ENCODE measurements around the gene ARSJ. TPM values are rescaled to one million over a fixed set of nuclear protein-coding genes. Genes with fewer than 3 reads are reported as not detected.

ARSJ gene
- total RNA-seq (1 to 10 TPM; 4.6 to 8.7 (median 5.9) TPM), polyA plus RNA-seq (1.8 TPM)
- long read RNA-seq, donor 1, full-length matches to known transcripts = 7 of 14 reads
- long read RNA-seq, donor 1, partial matches to known transcripts = 0 of 14 reads
- long read RNA-seq, donor 1, other reads (novel, unspliced or antisense) = 7 of 14 reads
- long read RNA-seq, donor 2, full-length matches to known transcripts = 2 of 5 reads
- long read RNA-seq, donor 2, partial matches to known transcripts = 0 of 5 reads
- long read RNA-seq, donor 2, other reads (novel, unspliced or antisense) = 3 of 5 reads
- long read RNA-seq, donor 3, full-length matches to known transcripts = 22 of 40 reads
- long read RNA-seq, donor 3, partial matches to known transcripts = 1 of 40 reads
- long read RNA-seq, donor 3, other reads (novel, unspliced or antisense) = 17 of 40 reads
- long read RNA-seq, donor 4, full-length matches to known transcripts = 2 of 5 reads
- long read RNA-seq, donor 4, partial matches to known transcripts = 0 of 5 reads
- long read RNA-seq, donor 4, other reads (novel, unspliced or antisense) = 3 of 5 reads

GRCh38 chr4:113979148-113979904 is at the start of gene ARSJ:
Gene ARSJ, minus strand, starts transcription at chr4:113979647. Its CDS starts 813 bp downstream, at chr4:113978834.
- no peaks in the 10 kb centered on the region for H3K27me3 ChIP-seq (ENCODE audit: control insufficient read depth, insufficient read depth)
- under 1% methylated on average over 50 of the region's 50 CpGs for WGBS
- ATAC-seq (peak; percentile 82 to 87), DNase-seq (peak; percentile 72 to 83 (median 83))
- peak within 1 kb of the TSS; percentile 81 for H3K27ac ChIP-seq (ENCODE audit: low read length)
- no peaks in the 10 kb centered on the region for H3K9me3 ChIP-seq (ENCODE audit: control insufficient read depth, low read length)
- H3K4me3 ChIP-seq (ENCODE audit: low read length) = peak within 1 kb of the TSS; percentile 88
- intact Hi-C loops (cut with DNase I) = no loop called here
- no peaks in the 10 kb centered on the region for H3K4me1 ChIP-seq (ENCODE audit: control insufficient read depth, insufficient read depth, low read length)

- Histone ChIP-seq H3K9me3 (ENCODE audit: control insufficient read depth, low read length) (no peaks in the 10 kb centered on the region), H3K4me3 (ENCODE audit: low read length) (no peak overlapping the region), H3K4me1 (ENCODE audit: control insufficient read depth, insufficient read depth, low read length) (no peaks in the 10 kb centered on the region), H3K27me3 (ENCODE audit: control insufficient read depth, insufficient read depth) (no peaks in the 10 kb centered on the region), H3K27ac (ENCODE audit: low read length) (no peak overlapping the region)
- intact Hi-C loops (cut with DNase I) = no loop called here
- ATAC-seq = no peak
- no peak for DNase-seq
These were observed 48.6 kb upstream of the ARSJ start for GRCh38 chr4:114028071-114028470.

- no peak overlapping the region for H3K4me3 ChIP-seq (ENCODE audit: low read length)
- no peaks in the 10 kb centered on the region for H3K4me1 ChIP-seq (ENCODE audit: control insufficient read depth, insufficient read depth, low read length)
- H3K9me3 ChIP-seq (ENCODE audit: control insufficient read depth, low read length) = no peaks in the 10 kb centered on the region
- no peaks in the 10 kb centered on the region for H3K27me3 ChIP-seq (ENCODE audit: control insufficient read depth, insufficient read depth)
- intact Hi-C loops (cut with DNase I) = no loop called here
- ATAC-seq (no peak), DNase-seq (no peak)
- no peak overlapping the region for H3K27ac ChIP-seq (ENCODE audit: low read length)
These were observed 48.1 kb upstream of the ARSJ start for GRCh38 chr4:114027596-114027995.

- Histone ChIP-seq H3K9me3 (ENCODE audit: control insufficient read depth, low read length) (no peaks in the 10 kb centered on the region), H3K27me3 (ENCODE audit: control insufficient read depth, insufficient read depth) (no peaks in the 10 kb centered on the region), H3K4me1 (ENCODE audit: control insufficient read depth, insufficient read depth, low read length) (no peaks in the 10 kb centered on the region), H3K27ac (ENCODE audit: low read length) (no peak overlapping the region), H3K4me3 (ENCODE audit: low read length) (no peak overlapping the region)
- intact Hi-C loops (cut with DNase I) = no loop called here
- 87% methylated on average over 3 of the region's 3 CpGs for WGBS
- DNase-seq = no peak
- ATAC-seq = no peak
These were observed 47.0 kb upstream of the ARSJ start for GRCh38 chr4:114026447-114026846.

- DNase-seq = no peak
- ATAC-seq = no peak
- Histone ChIP-seq H3K4me3 (ENCODE audit: low read length) (no peak overlapping the region), H3K27me3 (ENCODE audit: control insufficient read depth, insufficient read depth) (no peaks in the 10 kb centered on the region), H3K9me3 (ENCODE audit: control insufficient read depth, low read length) (no peaks in the 10 kb centered on the region), H3K4me1 (ENCODE audit: control insufficient read depth, insufficient read depth, low read length) (no peaks in the 10 kb centered on the region), H3K27ac (ENCODE audit: low read length) (no peak overlapping the region)
- WGBS = 84% methylated on average over 5 of the region's 5 CpGs
- intact Hi-C loops (cut with DNase I) = no loop called here
These were observed 45.8 kb upstream of the ARSJ start for GRCh38 chr4:114025176-114025777.

- 84% methylated on average over 3 of the region's 3 CpGs for WGBS
- DNase-seq (no peak), ATAC-seq (no peak)
- intact Hi-C loops (cut with DNase I) = no loop called here
- H3K4me1 ChIP-seq (ENCODE audit: control insufficient read depth, insufficient read depth, low read length) = no peaks in the 10 kb centered on the region
- H3K27me3 ChIP-seq (ENCODE audit: control insufficient read depth, insufficient read depth) = no peaks in the 10 kb centered on the region
- H3K4me3 ChIP-seq (ENCODE audit: low read length) = no peak overlapping the region
- H3K9me3 ChIP-seq (ENCODE audit: control insufficient read depth, low read length) = no peaks in the 10 kb centered on the region
- H3K27ac ChIP-seq (ENCODE audit: low read length) = no peak overlapping the region
These were observed 42.0 kb upstream of the ARSJ start for GRCh38 chr4:114021451-114021850.

GRCh38 chr4:114019969-114020358 is 40.5 kb upstream of the ARSJ start:
- H3K4me1 ChIP-seq (ENCODE audit: control insufficient read depth, insufficient read depth, low read length) = no peaks in the 10 kb centered on the region
- DNase-seq (no peak), ATAC-seq (no peak)
- no peaks in the 10 kb centered on the region for H3K9me3 ChIP-seq (ENCODE audit: control insufficient read depth, low read length)
- no peak overlapping the region for H3K27ac ChIP-seq (ENCODE audit: low read length)
- 88% methylated on average over 1 of the region's 1 CpG for WGBS
- intact Hi-C loops (cut with DNase I) = no loop called here
- no peaks in the 10 kb centered on the region for H3K27me3 ChIP-seq (ENCODE audit: control insufficient read depth, insufficient read depth)
- H3K4me3 ChIP-seq (ENCODE audit: low read length) = no peak overlapping the region

- no peak for DNase-seq
- no peak for ATAC-seq
- no peak overlapping the region for H3K4me3 ChIP-seq (ENCODE audit: low read length)
- no peak overlapping the region for H3K27ac ChIP-seq (ENCODE audit: low read length)
- no peaks in the 10 kb centered on the region for H3K4me1 ChIP-seq (ENCODE audit: control insufficient read depth, insufficient read depth, low read length)
- intact Hi-C loops (cut with DNase I) = no loop called here
- 41% methylated on average over 2 of the region's 2 CpGs for WGBS
- H3K9me3 ChIP-seq (ENCODE audit: control insufficient read depth, low read length) = no peaks in the 10 kb centered on the region
- H3K27me3 ChIP-seq (ENCODE audit: control insufficient read depth, insufficient read depth) = no peaks in the 10 kb centered on the region
These were observed 40.0 kb upstream of the ARSJ start for GRCh38 chr4:114019276-114019968.

GRCh38 chr4:114017120-114017917 is 37.9 kb upstream of the ARSJ start:
- Histone ChIP-seq H3K27ac (ENCODE audit: low read length) (no peak overlapping the region), H3K4me1 (ENCODE audit: control insufficient read depth, insufficient read depth, low read length) (no peaks in the 10 kb centered on the region), H3K9me3 (ENCODE audit: control insufficient read depth, low read length) (no peaks in the 10 kb centered on the region), H3K27me3 (ENCODE audit: control insufficient read depth, insufficient read depth) (no peaks in the 10 kb centered on the region), H3K4me3 (ENCODE audit: low read length) (no peak overlapping the region)
- WGBS = 93% methylated on average over 4 of the region's 4 CpGs
- DNase-seq (no peak), ATAC-seq (no peak)
- intact Hi-C loops (cut with DNase I) = no loop called here

- Histone ChIP-seq H3K4me3 (ENCODE audit: low read length) (no peak overlapping the region), H3K27me3 (ENCODE audit: control insufficient read depth, insufficient read depth) (no peaks in the 10 kb centered on the region), H3K27ac (ENCODE audit: low read length) (no peak overlapping the region), H3K4me1 (ENCODE audit: control insufficient read depth, insufficient read depth, low read length) (no peaks in the 10 kb centered on the region), H3K9me3 (ENCODE audit: control insufficient read depth, low read length) (no peaks in the 10 kb centered on the region)
- WGBS = 37% methylated on average over 1 of the region's 1 CpG
- DNase-seq = no peak
- peak in 1 of 2 donors; percentile 84 for ATAC-seq
- intact Hi-C loops (cut with DNase I) = no loop called here
These were observed 36.0 kb upstream of the ARSJ start for GRCh38 chr4:114015444-114015899.
